Esophagus (tissue), 2 donors: ENCODE measurements around the gene CCNK. TPM values are rescaled to one million over a fixed set of nuclear protein-coding genes. Genes with fewer than 3 reads are reported as not detected.

Experiments
- polyA plus RNA-seq, 2 donors: library from polyadenylated mRNA; stranded (reverse); fragments of 200-250 nt; gene quantifications; one replicate each; pipeline ENCODE4 v1.2.3, GENCODE V29; 2013
- donor health status: healthy with polysubstance abuse.
- donor health status: Bipolar disorder and iron deficiency.

The CCNK gene
- polyA plus RNA-seq, 2 donors: 12.4 to 15.4 TPM

Other genes starting within 250 kb of the CCNK start
- gene BCL11B, start 209.2 kb upstream of the CCNK start, polyA plus RNA-seq: 1 to 10 TPM; 1.7 to 2.2 TPM
- gene SETD3, start 550 bp upstream of the CCNK start, polyA plus RNA-seq: 10 to 100 TPM; 15.4 to 25.2 TPM
- gene CCDC85C, start 122.8 kb downstream of the CCNK start, polyA plus RNA-seq: 10 to 100 TPM; 30.1 to 51.0 TPM
- under 1 TPM; 0.14 to 0.28 TPM for gene HHIPL1, start 163.7 kb downstream of the CCNK start, polyA plus RNA-seq
- gene CYP46A1, start 202.9 kb downstream of the CCNK start, polyA plus RNA-seq: under 1 TPM; 0.16 to 0.20 TPM